PC-9 (cell line): ENCODE results near the gene ING5. TPM values are rescaled to one million over a fixed set of nuclear protein-coding genes. Genes with fewer than 3 reads are reported as not detected.

Experiments
- BruUV-seq: library from RNA; stranded (reverse); fragments of 400-500 nt; replicated peaks from 2 replicates; lab custom pipeline; 2021; lab: Mats Ljungman, UMichigan
- CTCF ChIA-PET: fragments of 300-600 bp; sonication (Branson Sonifier 250); formaldehyde crosslinking; loops from one replicate; lab custom pipeline; 2022; ENCODE audit warnings: antibody characterized with exemption; lab: Charles Lee
- POLR2A ChIA-PET: fragments of 300-600 bp; sonication (Branson Sonifier 250); formaldehyde crosslinking; loops from one replicate; lab custom pipeline; 2022; ENCODE audit warnings: antibody characterized with exemption; ENCODE audit not compliant: unreplicated experiment; lab: Charles Lee
- DNase-seq, 2 experiments: peaks; one replicate each; pipeline versions ENCODE4 v3.0.0 to v3.0.0-alpha.2; 2015 to 2022; ENCODE audit warnings: mixed read lengths in 1 of 2
- H2AFZ ChIP-seq: fragments of 200-600 bp; sonication (generic); 2 replicates; pipeline ENCODE4 v1.8.1; 2017; ENCODE audit warnings: antibody characterized with exemption
- H3F3A ChIP-seq: fragments of 200-600 bp; sonication (generic); 2 replicates; pipeline ENCODE4 v1.8.1; 2017; ENCODE audit warnings: antibody characterized with exemption, mild to moderate bottlenecking, low read depth; ENCODE audit not compliant: insufficient read depth
- H3K27ac ChIP-seq: fragments of 200-600 bp; sonication (generic); 2 replicates; pipeline ENCODE4 v1.6.1; 2016; ENCODE audit warnings: mixed run types
- H3K27me3 ChIP-seq: fragments of 200-600 bp; sonication (generic); 2 replicates; pipeline ENCODE4 v1.6.1; 2016; ENCODE audit warnings: low read depth, mixed run types; ENCODE audit not compliant: insufficient read depth
- H3K36me3 ChIP-seq: fragments of 200-600 bp; sonication (generic); 2 replicates; pipeline ENCODE4 v1.6.1; 2016; ENCODE audit warnings: low read depth, mixed run types
- H3K4me1 ChIP-seq: fragments of 200-600 bp; sonication (generic); replicated peaks from 2 replicates; pipeline ENCODE4 v1.6.1; 2016; ENCODE audit warnings: mixed run types; ENCODE audit not compliant: insufficient read depth
- H3K4me2 ChIP-seq: fragments of 200-600 bp; sonication (generic); 2 replicates; pipeline ENCODE4 v1.6.1; 2017; ENCODE audit warnings: mixed run types
- H3K4me3 ChIP-seq: fragments of 200-600 bp; sonication (generic); 2 replicates; pipeline ENCODE4 v1.6.1; 2016; ENCODE audit warnings: mixed run types
- H3K79me2 ChIP-seq: fragments of 200-600 bp; sonication (generic); 2 replicates; pipeline ENCODE4 v1.6.1; 2017; ENCODE audit warnings: low read depth, mixed run types
- H3K9me2 ChIP-seq: fragments of 200-600 bp; sonication (generic); 2 replicates; pipeline ENCODE4 v1.8.1; 2017; ENCODE audit warnings: mild to moderate bottlenecking; ENCODE audit not compliant: insufficient read depth
- H3K9me3 ChIP-seq: fragments of 200-600 bp; sonication (generic); 2 replicates; pipeline ENCODE4 v1.8.1; 2016; ENCODE audit warnings: low read depth; ENCODE audit not compliant: insufficient read depth
- H4K20me1 ChIP-seq: fragments of 200-600 bp; sonication (generic); 2 replicates; pipeline ENCODE4 v1.8.1; 2017; ENCODE audit not compliant: insufficient read depth
- EZH2 ChIP-seq: fragments of 200-600 bp; sonication (generic); IDR thresholded peaks from 2 replicates; pipeline ENCODE4 v1.8.0; 2017; ENCODE audit warnings: antibody characterized with exemption, low read depth
- intact Hi-C: fragments of 100-400 bp; cut with micrococcal nuclease; formaldehyde crosslinking; loops from one replicate; pipeline ENCODE4 v1.10.0; 2022; ENCODE audit not compliant: unreplicated experiment
- total RNA-seq: library from RNA; stranded (reverse); gene quantifications from 2 replicates; pipeline ENCODE4 v1.2.3, GENCODE V29; 2021
- TF ChIP-seq, protein P1 (sequence below): fragments of 200-600 bp; sonication (generic); conservative IDR thresholded peaks from 2 replicates; pipeline ENCODE4 v1.6.1; 2017; ENCODE audit warnings: mixed run types, antibody characterized with exemption, mild to moderate bottlenecking, moderate library complexity

The ING5 gene
- total RNA-seq, 1 experiment from 2014 or later = 79.7 TPM

DNA sequence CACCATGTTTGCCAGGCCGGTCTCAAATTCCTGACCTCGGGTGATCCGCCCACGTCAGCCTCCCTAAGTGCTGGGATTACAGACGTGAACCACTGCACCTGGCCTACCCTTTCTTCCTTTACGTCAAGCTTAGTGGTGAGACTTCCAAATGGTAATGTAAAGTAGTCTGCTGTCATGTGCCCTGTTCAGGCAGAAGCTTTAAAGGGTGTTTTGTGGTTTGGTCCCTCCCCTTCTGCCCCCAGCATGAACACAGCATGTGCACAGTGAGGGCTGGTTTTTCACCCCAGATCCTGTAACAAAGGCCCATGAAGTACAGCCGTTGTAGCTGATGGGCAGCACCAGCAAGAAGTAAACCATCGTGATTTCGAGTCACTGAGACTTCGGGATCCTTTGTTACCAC is 12.5 kb upstream of the ING5 start:
- CTCF ChIA-PET = no interaction called here
- POLR2A ChIA-PET = interaction anchor here (0.6 to 0.7 kb wide), 2 partner anchors 30 to 33 kb away, joined by 4 to 5 read pairs; no protein-coding TSS in a partner anchor
- Histone ChIP-seq H3K27me3 (no peaks in the 10 kb centered on the region), H3K36me3 (peaks cover 20% of the 10 kb centered on the region; the same call in 1 of the 2 replicates), H4K20me1 (0 out of 2 replicates have a peak, but pooled peaks cover 11% of the 10 kb centered on the region), H3K4me2 (no peak overlapping the region), H2AFZ (no peak overlapping the region), H3K79me2 (peaks cover 56% of the 10 kb centered on the region), H3K9me3 (no peaks in the 10 kb centered on the region), H3K27ac (no peak overlapping the region), H3F3A (peaks cover 22% of the 10 kb centered on the region), H3K9me2 (no peaks in the 10 kb centered on the region), H3K4me1 (peaks cover 13% of the 10 kb centered on the region), H3K4me3 (no peak overlapping the region)
- no peak for DNase-seq
- TF ChIP-seq EZH2 = no peak
- TF ChIP-seq, protein P1, sequence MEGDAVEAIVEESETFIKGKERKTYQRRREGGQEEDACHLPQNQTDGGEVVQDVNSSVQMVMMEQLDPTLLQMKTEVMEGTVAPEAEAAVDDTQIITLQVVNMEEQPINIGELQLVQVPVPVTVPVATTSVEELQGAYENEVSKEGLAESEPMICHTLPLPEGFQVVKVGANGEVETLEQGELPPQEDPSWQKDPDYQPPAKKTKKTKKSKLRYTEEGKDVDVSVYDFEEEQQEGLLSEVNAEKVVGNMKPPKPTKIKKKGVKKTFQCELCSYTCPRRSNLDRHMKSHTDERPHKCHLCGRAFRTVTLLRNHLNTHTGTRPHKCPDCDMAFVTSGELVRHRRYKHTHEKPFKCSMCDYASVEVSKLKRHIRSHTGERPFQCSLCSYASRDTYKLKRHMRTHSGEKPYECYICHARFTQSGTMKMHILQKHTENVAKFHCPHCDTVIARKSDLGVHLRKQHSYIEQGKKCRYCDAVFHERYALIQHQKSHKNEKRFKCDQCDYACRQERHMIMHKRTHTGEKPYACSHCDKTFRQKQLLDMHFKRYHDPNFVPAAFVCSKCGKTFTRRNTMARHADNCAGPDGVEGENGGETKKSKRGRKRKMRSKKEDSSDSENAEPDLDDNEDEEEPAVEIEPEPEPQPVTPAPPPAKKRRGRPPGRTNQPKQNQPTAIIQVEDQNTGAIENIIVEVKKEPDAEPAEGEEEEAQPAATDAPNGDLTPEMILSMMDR = no peak
- intact Hi-C loops = no loop called here
- no TSS peak for BruUV-seq

DNA sequence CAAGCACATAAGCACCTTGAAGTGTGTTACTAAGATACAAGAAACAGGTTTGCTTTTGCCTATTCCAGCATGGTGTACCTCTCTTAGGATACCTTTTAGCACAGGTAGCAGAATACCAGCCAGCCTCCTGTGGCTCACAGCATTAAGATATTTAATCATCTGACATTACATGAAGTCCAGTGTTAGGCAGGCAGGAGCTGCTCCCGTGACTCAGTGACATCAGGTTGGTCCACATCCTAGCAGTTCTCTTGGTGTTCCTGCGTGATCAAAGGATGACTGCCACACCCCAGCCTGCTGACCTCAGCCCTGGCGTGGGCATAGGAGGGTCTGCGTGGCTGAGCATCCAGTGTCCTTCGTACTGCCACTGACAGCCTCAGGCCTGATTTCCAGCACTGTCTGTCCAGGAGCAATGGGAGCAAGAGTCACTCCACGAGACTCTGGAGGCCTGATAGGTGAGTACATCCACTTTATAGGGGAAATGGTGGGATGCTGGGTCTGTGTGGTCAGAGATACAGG is 11.6 kb upstream of the ING5 start:
- ChIA-PET CTCF (interaction anchor here (0.6 kb wide), 1 partner anchor 9 kb away, joined by 6 read pairs; no protein-coding TSS in a partner anchor), POLR2A (no interaction called here)
- Histone ChIP-seq H3F3A (peaks cover 25% of the 10 kb centered on the region), H3K4me1 (peaks cover 12% of the 10 kb centered on the region), H3K36me3 (peaks cover 18% of the 10 kb centered on the region; the same call in 1 of the 2 replicates), H3K79me2 (peaks cover 49% of the 10 kb centered on the region), H3K27me3 (no peaks in the 10 kb centered on the region), H3K4me3 (no peak overlapping the region), H3K9me3 (no peaks in the 10 kb centered on the region), H3K9me2 (no peaks in the 10 kb centered on the region), H4K20me1 (0 out of 2 replicates have a peak, but pooled peaks cover 11% of the 10 kb centered on the region), H2AFZ (no peak overlapping the region), H3K4me2 (no peak overlapping the region), H3K27ac (no peak overlapping the region)
- DNase-seq = no peak
- TF ChIP-seq, protein P1 = no peak
- TF ChIP-seq EZH2 = no peak
- intact Hi-C loops = no loop called here
- BruUV-seq = no TSS peak

DNA sequence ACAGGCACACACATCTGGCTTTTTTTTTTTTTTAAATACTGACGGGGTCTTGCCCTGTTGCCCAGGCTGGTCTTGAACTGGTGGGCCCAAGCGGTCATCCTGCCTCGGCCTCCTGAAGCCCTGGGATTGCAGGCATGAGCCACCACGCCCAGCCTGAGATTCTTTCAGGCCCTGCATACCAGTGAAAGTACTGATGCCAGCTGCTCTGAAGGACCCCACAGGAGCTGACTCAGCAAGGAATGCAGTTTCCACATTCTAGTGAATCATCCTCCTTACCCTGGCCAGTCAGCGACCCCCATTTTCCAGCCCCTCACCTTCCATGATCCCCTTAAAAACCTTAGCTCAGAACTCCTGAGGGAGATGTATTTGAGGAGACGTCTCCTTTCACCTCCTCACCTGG is 9.4 kb upstream of the ING5 start:
- Histone ChIP-seq H3K4me2 (no peak overlapping the region), H3K36me3 (peaks cover 18% of the 10 kb centered on the region; the same call in 1 of the 2 replicates), H3K27ac (no peak overlapping the region), H2AFZ (no peak overlapping the region), H3K9me2 (no peaks in the 10 kb centered on the region), H3K4me1 (peaks cover 8% of the 10 kb centered on the region), H3F3A (peaks cover 41% of the 10 kb centered on the region), H3K9me3 (no peaks in the 10 kb centered on the region), H3K79me2 (peaks cover 30% of the 10 kb centered on the region), H4K20me1 (0 out of 2 replicates have a peak, but pooled peaks cover 11% of the 10 kb centered on the region), H3K27me3 (no peaks in the 10 kb centered on the region), H3K4me3 (no peak overlapping the region)
- DNase-seq = no peak
- BruUV-seq = no TSS peak
- TF ChIP-seq EZH2 = no peak
- TF ChIP-seq, protein P1 = no peak
- CTCF ChIA-PET = interaction anchor here (0.5 kb wide), 1 partner anchor 93 kb away, joined by 3 read pairs; no protein-coding TSS in a partner anchor
- intact Hi-C loops = no loop called here
- POLR2A ChIA-PET = interaction anchor here (0.7 kb wide), 1 partner anchor 14 kb away, joined by 21 read pairs; no protein-coding TSS in a partner anchor
